GM21737 (cell line): ENCODE measurements around the gene CBFB.

Experiments used
- ATAC-seq: cut with Tn5 transposase; IDR thresholded peaks from one replicate; pipeline ENCODE4 v1.9.1; 2021; ENCODE audit warnings: mild to moderate bottlenecking, moderate library complexity; ENCODE audit not compliant: unreplicated experiment

The CBFB gene

GRCh38 chr16:67016681-67017420, 12.1 kb upstream of the CBFB start:
- ATAC-seq, result no peak

DNA sequence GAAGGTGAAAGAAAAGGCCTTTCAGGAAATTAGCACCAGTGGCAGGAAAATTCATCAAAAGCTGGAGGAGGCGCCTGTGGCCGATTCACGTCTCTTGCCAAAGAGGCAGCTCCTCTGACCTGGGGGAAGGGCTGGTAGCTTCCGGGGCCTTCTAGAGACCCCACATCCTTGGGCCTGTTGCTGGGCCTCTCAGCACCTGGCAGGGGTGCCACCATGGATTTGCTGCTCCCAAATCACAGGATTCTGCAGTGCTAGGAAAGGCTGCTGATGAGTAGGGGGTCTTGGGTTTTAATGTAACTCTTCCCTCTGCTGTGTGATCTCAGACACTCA, 11.6 kb upstream of the CBFB start:
- ATAC-seq, result no peak

DNA sequence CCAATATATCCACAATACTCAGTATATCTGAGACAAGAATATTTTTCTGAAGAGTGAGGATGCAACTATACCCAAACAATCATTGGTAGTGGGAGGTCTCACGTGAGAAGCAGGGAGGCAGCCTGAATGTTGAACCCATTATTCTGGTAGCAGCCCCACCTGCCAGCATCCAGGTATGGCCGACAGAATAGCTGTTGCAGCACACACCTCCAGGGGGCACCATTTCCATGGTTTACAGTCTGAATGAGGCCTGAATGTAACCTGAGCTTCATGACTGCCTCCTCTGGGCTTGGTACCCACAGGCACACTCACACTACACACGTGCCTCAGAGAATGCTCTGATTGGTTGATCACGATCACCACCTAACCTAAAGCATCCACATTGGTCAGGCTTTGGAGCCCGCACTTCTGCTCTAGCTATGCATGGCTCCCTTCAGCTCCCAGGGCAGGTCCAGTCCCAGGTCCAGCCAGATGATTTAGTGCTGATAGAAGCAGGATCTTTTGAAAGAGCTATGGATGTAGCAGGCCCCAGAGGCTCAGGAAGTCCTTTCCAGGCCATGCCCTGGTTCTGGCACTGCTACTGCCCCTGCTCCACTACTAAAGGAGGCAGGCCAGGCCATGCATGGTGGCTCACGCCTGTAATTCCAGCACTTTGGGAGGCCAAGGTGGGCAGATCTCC, 11.0 kb upstream of the CBFB start:
- ATAC-seq, result peak; percentile 71

DNA sequence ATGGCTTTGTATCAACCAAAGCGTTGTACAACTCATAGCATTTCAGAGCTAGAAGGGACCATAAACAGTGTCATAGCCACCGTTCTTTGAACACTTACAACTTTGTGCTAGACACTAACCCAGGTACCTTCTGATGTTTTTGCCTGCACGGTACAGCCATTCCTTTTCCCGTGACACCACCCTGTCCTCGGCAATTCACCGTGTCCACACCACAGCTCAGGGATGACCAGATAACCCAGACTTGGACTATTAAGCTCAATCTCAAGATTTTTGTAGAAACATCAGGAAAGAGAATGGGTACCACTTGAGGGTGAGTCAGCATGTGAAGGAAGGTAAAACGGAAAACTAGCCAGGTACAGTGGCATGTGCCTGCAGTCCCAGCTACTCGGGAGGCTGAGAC, 9.8 kb upstream of the CBFB start:
- no peak for ATAC-seq

DNA sequence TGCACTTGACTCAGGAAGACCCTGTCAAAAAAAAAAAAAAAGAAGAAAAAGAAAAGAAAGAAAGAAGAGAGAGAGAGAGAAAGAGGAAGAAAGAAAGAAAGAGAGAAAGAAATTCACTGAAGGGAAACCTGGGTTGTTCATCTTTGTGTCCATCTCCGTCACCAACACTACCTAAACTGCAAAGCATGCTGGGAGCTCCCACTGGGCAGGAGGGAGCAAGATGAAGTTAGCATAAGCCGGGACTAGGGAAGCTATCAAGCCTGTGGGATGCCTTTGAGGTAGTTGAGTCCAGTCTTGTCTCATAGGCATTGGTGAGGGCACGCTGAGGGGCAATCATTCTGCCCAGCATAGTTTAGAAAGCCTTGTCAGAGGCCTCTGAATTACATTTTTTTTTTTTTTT, 7.6 kb upstream of the CBFB start:
- no peak for ATAC-seq

DNA sequence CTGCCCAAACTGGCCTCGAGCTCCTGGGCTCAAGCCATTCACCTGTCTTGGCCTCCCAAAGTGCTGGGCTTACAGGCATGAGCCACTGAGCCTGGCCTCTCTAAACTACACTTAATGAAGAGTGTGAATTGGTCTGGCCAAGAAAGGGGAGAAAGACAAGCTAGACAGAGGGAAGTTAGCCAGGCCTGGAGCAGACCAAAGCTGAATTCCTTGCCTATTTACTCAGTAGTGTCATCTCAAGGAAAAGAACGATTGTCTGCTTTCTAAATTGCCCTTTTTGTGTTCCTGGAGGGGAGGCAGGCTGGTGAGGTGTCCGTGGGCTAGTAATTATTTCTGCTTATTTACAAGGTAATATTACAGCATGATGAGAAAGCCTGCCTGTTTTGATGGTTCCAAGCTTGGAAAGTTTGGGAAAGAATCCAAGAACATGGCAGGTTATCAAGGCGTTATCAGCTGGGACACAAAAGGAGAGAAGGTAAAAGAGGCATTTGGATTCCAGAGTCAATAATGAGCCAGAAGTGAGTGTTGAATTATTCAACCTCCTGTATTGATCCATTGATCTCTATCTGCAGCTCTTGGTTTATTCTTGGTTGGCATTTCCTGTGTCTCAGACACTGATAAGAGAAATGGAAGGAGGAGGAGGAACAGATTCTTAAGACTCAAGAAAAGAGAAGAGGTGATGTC, 6.3 kb upstream of the CBFB start:
- ATAC-seq, result no peak

GRCh38 chr16:67023689-67024088, 5.3 kb upstream of the CBFB start:
- no peak for ATAC-seq

- no peak for ATAC-seq
Measured at GRCh38 chr16:67024384-67025209, 4.4 kb upstream of the CBFB start.

DNA sequence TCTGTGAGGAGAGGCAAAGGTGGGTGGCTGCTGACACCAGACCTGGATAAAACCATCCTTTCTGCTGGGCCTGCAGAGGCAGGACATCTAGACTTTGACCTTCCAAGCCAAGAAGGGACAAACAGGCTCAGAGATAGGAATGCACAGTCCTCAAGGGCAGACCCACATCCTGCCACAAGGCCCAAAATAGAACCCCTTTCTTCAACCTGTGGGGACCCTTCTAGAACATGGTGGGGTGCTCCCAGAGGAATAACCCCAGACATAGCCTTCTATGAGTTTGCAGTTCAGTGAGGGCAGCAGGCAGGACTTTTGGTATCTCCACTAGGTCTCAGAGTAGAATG, 3.8 kb upstream of the CBFB start:
- ATAC-seq, result no peak

- ATAC-seq, result no peak
Measured at GRCh38 chr16:67026570-67026969, 2.4 kb upstream of the CBFB start.

- ATAC-seq, result no peak
Measured at GRCh38 chr16:67027046-67027445, 1.9 kb upstream of the CBFB start.

DNA sequence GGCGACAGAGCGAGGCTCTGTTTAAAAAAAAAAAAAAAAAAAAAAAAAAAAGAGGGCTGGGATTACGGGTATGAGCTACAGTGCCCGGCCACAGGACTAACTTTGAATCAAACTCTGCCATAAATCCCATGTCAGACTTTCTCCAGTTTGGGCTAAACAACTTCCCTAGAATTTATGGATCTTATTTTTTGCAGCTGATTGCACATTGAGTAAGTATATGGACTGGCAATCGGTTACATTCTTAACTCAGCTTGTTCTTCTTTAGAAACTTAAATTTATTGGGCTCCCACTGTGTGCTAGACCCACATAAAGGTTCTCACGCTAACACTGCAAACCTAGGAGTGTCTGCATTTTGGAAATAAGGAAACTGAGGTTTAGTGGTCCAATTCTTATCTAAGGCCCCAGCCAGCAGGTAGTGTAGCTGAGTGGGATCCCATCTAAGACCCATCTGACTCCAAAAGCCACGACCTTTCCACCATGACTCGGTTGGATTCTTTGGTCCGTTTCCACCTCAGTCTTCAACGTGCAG, 718 bp upstream of the CBFB start:
- no peak for ATAC-seq

DNA sequence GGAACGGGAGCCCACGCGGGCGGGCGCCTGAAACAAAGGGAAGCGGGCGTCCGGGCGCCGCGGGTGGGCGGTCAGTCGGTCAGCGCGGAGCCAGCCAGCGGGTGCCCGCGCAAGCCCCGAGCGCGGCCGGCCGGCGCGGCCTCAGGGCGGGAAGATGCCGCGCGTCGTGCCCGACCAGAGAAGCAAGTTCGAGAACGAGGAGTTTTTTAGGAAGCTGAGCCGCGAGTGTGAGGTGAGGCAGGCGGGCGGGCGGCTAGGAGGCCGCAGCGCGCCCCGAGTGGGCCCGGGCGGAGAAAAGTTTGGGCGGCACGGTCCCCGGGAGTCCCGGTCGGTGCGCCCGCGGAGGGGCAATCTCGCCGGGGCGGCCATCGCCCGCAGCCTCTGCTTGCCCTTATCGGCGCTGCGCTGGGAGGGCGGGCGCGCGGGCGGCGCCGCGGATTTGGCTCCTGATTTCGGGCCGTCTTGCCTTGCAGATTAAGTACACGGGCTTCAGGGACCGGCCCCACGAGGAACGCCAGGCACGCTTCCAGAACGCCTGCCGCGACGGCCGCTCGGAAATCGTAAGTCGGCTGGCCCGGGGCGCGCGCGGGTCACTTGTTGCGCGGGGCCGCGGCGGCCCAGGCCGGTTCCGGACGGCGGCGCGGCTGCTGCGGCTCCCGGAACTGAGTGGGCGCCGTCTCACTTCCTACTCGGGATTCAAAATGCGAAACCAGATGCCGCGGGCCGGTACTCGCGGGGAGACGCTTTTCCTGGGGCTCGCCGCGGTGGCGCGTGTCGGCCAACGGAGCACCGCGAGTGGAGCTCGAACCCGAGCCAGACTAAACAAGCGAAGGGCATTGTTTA, 526 bp downstream of the CBFB start:
- ATAC-seq, result peak; percentile 36

- no peak for ATAC-seq
Measured at GRCh38 chr16:67030221-67030962, 1.4 kb downstream of the CBFB start.

DNA sequence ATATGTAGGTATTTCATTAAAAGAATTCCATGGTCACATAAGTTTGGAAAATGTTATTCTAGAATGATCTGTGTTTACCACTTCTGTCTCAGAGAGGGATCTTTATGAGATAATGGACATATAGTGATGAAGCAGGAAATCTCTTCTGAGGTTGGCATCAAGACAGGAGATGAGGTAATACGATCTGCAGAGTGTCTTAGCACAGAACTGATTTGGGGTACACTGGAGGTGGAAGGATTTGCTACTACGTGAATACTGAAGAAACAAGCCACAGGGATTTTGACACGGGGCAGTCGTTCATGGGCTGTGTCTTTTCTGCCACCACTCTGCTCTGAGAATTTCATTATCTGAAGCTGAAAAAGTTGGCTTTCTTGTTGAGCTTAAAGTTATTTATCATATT, 5.5 kb downstream of the CBFB start:
- ATAC-seq, result no peak

DNA sequence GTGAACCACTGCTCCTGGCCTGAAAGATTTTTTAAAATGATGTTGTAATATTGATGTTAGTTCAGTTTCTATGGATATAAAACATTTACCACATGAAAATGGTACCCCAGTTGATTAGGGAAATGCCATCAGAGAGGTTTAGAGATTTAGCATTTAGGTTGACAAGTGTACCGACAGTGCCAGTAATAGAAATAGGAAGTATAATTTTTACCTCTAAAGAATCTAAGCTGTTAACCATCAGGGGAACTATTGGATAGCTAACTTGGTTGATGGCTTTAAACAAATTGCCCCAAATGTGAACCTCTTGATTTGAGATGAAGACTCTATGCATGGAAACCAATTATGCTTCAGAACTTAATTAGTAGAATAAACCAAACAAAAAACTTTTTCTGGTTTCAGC, 6.4 kb downstream of the CBFB start:
- no peak for ATAC-seq

GRCh38 chr16:67036323-67036741, 7.4 kb downstream of the CBFB start:
- ATAC-seq, result no peak

DNA sequence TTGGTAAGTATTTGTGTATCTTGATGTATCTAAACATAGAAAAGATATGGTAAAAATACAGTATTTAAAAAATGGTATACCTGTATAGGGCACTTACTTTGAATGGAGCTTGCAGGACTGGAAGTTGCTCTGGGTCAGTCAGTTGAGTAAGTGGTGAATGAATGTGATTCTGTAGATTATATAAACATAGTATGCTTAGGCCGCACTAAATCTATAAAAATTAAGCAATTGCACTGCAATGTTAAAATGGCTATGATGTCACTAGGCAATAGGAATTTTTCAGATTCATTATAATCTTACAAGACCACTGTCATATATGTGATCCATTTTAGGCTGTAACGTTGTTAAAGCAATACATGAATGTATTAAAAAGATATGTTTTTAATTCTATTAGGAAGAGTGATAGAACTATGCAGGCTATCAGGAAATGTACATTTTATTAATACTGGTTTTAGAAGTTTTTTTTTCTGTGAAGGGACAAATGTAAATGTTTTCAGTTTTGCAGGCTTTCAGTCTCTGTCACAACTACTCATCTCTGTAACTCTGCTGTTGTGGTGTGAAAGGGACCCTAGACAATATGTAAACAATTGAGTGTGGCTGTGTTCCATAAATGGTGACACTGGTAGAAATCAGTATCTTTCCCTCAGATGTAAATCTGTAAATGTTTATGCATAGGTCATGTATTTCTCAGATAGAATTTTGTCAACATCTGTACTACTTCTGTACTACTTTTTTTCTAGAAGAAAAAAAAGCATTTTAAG, 10.5 kb downstream of the CBFB start:
- ATAC-seq, result no peak

DNA sequence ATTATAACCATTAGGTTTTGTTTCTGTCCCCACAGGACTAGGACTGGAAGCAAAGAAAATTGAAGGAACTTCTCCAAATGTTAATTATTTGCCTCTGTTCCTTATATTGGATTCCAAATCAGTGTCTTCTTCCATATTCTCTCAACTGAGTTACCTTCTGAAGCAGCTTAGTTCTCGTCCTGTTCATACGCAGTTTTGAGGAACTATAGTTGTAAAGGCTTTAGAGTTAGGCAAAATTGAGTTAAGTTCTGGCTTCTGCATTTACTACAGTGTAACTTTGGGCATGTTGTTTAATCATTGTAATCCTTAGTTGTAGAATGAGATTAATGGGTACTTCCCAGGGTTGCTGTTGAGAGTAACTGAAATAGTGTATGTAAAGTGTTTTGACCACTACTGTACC, 11.2 kb downstream of the CBFB start:
- ATAC-seq, result no peak
